OCI-LY1 (cell line): ENCODE results near the gene PRDX1.

ENCODE experiments used
- EZH2 ChIP-seq: fragments of 200-600 bp; sonication (generic), shearing (Covaris generic); IDR thresholded peaks from 2 replicates; pipeline ENCODE4 v1.8.0; 2017; ENCODE audit warnings: borderline replicate concordance, mixed run types, mild to moderate bottlenecking, antibody characterized with exemption, low read length, moderate library complexity, mixed read lengths
- TF ChIP-seq, protein P1 (sequence below): fragments of 200-600 bp; sonication (generic), shearing (Covaris generic); IDR thresholded peaks from 2 replicates; pipeline ENCODE4 v1.5.1; 2017; ENCODE audit warnings: mild to moderate bottlenecking, antibody characterized with exemption, low read length, moderate library complexity, mixed read lengths

DNA sequence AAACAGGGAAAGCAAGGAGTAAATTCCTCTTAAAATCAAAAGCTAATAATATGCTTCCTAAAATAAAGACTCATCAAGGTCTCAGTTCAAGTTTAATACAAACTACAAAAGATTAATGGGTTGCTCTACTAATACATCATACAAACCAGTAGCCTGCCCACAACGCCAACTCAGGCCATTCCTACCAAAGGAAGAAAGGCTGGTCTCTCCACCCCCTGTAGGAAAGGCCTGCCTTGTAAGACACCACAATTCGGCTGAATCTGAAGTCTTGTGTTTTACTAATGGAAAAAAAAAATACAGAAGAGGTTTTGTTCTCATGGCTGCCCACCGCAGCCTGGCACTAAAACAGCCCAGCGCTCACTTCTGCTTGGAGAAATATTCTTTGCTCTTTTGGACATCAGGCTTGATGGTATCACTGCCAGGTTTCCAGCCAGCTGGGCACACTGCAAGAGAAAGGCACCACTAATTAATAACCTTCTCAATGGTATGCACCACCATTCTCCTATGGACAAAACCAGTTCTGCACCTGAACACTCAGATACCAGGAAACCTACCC is 10.6 kb downstream of the PRDX1 start:
- TF ChIP-seq, protein P1, sequence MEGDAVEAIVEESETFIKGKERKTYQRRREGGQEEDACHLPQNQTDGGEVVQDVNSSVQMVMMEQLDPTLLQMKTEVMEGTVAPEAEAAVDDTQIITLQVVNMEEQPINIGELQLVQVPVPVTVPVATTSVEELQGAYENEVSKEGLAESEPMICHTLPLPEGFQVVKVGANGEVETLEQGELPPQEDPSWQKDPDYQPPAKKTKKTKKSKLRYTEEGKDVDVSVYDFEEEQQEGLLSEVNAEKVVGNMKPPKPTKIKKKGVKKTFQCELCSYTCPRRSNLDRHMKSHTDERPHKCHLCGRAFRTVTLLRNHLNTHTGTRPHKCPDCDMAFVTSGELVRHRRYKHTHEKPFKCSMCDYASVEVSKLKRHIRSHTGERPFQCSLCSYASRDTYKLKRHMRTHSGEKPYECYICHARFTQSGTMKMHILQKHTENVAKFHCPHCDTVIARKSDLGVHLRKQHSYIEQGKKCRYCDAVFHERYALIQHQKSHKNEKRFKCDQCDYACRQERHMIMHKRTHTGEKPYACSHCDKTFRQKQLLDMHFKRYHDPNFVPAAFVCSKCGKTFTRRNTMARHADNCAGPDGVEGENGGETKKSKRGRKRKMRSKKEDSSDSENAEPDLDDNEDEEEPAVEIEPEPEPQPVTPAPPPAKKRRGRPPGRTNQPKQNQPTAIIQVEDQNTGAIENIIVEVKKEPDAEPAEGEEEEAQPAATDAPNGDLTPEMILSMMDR = no peak
- no peak for TF ChIP-seq EZH2
